A549 (cell line): ENCODE results near the gene XAGE2. TPM values are rescaled to one million over a fixed set of nuclear protein-coding genes. Genes with fewer than 3 reads are reported as not detected.

ENCODE experiments used
- ATAC-seq, 2 experiments: fragments of 200-7000 bp in 1 of 2; fragments of >200 bp in 1 of 2; cut with Nextera tagmentation in 1 of 2; cut with Tn5 transposase in 1 of 2; 3 replicates each; pipeline versions ENCODE4 v1.8.0 to v1.9.1; 2018 to 2020; ENCODE audit warnings: mild to moderate bottlenecking in 1 of 2, moderate library complexity in 1 of 2
- CTCF ChIA-PET: fragments of 300-600 bp; sonication (Branson Sonifier 250); formaldehyde crosslinking; extraction: SDS; loops from one replicate; lab custom pipeline; 2021; ENCODE audit warnings: antibody characterized with exemption, inconsistent platforms; lab: Yijun Ruan, JAX
- POLR2A ChIA-PET: fragments of 350-600 bp; formaldehyde crosslinking; extraction: SDS; loops from one replicate; lab custom pipeline; 2021; ENCODE audit warnings: antibody characterized with exemption, inconsistent platforms; lab: Yijun Ruan, JAX
- DNase-seq, 2 experiments: peaks; one replicate each; pipeline versions ENCODE4 v3.0.0 to v3.0.0-alpha.2; 2011 to 2016; ENCODE audit warnings: low read depth in 1 of 2, low spot score in 1 of 2
- FAIRE-seq: peaks from 2 replicates; lab custom pipeline; 2011; peaks lifted over from hg19 to GRCh38; lab: Jason Lieb, UNC
- H3K27ac ChIP-seq, 2 experiments: fragments of >200 bp; sonication (Bioruptor Twin); formaldehyde crosslinking; 3 replicates each; pipeline ENCODE4 v1.5.1; 2016 to 2017
- H3K4me1 ChIP-seq: fragments of >200 bp; sonication (Bioruptor Twin); formaldehyde crosslinking; 3 replicates; pipeline ENCODE4 v1.6.1; 2016
- H3K4me2 ChIP-seq: fragments of >200 bp; sonication (Bioruptor Twin); formaldehyde crosslinking; 3 replicates; pipeline ENCODE4 v1.6.1; 2016
- H3K4me3 ChIP-seq: fragments of >200 bp; sonication (Bioruptor Twin); formaldehyde crosslinking; 3 replicates; pipeline ENCODE4 v1.5.1; 2016
- H3K9me3 ChIP-seq: fragments of >200 bp; sonication (Bioruptor Twin); formaldehyde crosslinking; 3 replicates; pipeline ENCODE4 v1.6.1; 2016
- BCL3 ChIP-seq: fragments of >200 bp; sonication (Bioruptor Twin); formaldehyde crosslinking; IDR thresholded peaks from 3 replicates; pipeline ENCODE4 v1.6.1; 2016
- CBX2 ChIP-seq: fragments of 200-600 bp; sonication (generic); IDR thresholded peaks from 2 replicates; pipeline ENCODE4 v1.6.1; 2016; ENCODE audit warnings: low read depth, mild to moderate bottlenecking, borderline replicate concordance
- CTCF ChIP-seq: fragments of >200 bp; sonication (Bioruptor Twin); formaldehyde crosslinking; IDR thresholded peaks from 3 replicates; pipeline ENCODE4 v1.5.1; 2016
- EHF ChIP-seq: fragments of 250-450 bp; sonication (Bioruptor Pico); IDR thresholded peaks from 2 replicates; pipeline ENCODE4 v1.5.0; 2020; ENCODE audit warnings: mild to moderate bottlenecking
- ELK1 ChIP-seq: fragments of 150-350 bp; IDR thresholded peaks from 2 replicates; pipeline ENCODE4 v1.6.1; 2014; ENCODE audit warnings: low read depth, mild to moderate bottlenecking, low read length
- EP300 ChIP-seq, 2 experiments: fragments of >200 bp; sonication (Bioruptor Twin); formaldehyde crosslinking; IDR thresholded peaks; 2 replicates in 1 of 2; 3 replicates in 1 of 2; pipeline ENCODE4 v1.6.1; 2016 to 2017
- ESRRA ChIP-seq: fragments of 150-350 bp; IDR thresholded peaks from 2 replicates; pipeline ENCODE4 v1.6.1; 2014; ENCODE audit warnings: mild to moderate bottlenecking, low read length, borderline replicate concordance
- FOSB ChIP-seq: fragments of 250-450 bp; sonication (Bioruptor Pico); IDR thresholded peaks from 2 replicates; pipeline ENCODE4 v1.5.0; 2020; ENCODE audit warnings: mild to moderate bottlenecking, moderate library complexity
- FOSL2 ChIP-seq, 2 experiments: fragments of 450-650 bp in 1 of 2; fragments of >200 bp in 1 of 2; sonication (Bioruptor Twin) in 1 of 2; formaldehyde crosslinking; IDR thresholded peaks; 2 replicates each; pipeline versions ENCODE4 v1.5.0 to v1.6.1; 2016 to 2020; ENCODE audit warnings: mild to moderate bottlenecking in 1 of 2, moderate library complexity in 1 of 2
- FOXS1 ChIP-seq: fragments of 250-450 bp; sonication (Bioruptor Pico); IDR thresholded peaks from 2 replicates; pipeline ENCODE4 v1.5.0; 2020; ENCODE audit warnings: mild to moderate bottlenecking, moderate library complexity
- HDAC2 ChIP-seq: fragments of 200-600 bp; sonication (generic); IDR thresholded peaks from 2 replicates; pipeline ENCODE4 v1.6.1; 2016
- HOXA7 ChIP-seq: fragments of 250-450 bp; sonication (Bioruptor Pico); IDR thresholded peaks from 2 replicates; pipeline ENCODE4 v1.5.0; 2020; ENCODE audit warnings: mild to moderate bottlenecking, moderate library complexity
- HOXB5 ChIP-seq: fragments of 250-450 bp; sonication (Bioruptor Pico); IDR thresholded peaks from 2 replicates; pipeline ENCODE4 v1.5.0; 2020; ENCODE audit warnings: mild to moderate bottlenecking, moderate library complexity
- JUN ChIP-seq, 2 experiments: fragments of >200 bp; sonication (Bioruptor Twin); formaldehyde crosslinking; IDR thresholded peaks; 2 replicates in 1 of 2; 3 replicates in 1 of 2; pipeline ENCODE4 v1.6.1; 2016 to 2017
- MAFK ChIP-seq: fragments of 450-650 bp; IDR thresholded peaks from 2 replicates; pipeline ENCODE4 v1.6.1; 2014; ENCODE audit not compliant: partially characterized antibody
- MAX ChIP-seq: IDR thresholded peaks from 2 replicates; pipeline ENCODE4 v1.6.1; 2012
- NPAS2 ChIP-seq: fragments of 250-450 bp; sonication (Bioruptor Pico); IDR thresholded peaks from 2 replicates; pipeline ENCODE4 v1.8.0; 2022; ENCODE audit warnings: mild to moderate bottlenecking, moderate library complexity, borderline replicate concordance
- NR3C1 ChIP-seq: fragments of >200 bp; sonication (Bioruptor Twin); formaldehyde crosslinking; IDR thresholded peaks from 3 replicates; pipeline ENCODE4 v1.6.1; 2017
- RAD21 ChIP-seq, 2 experiments: fragments of >200 bp in 1 of 2; sonication (Bioruptor Twin) in 1 of 2; formaldehyde crosslinking in 1 of 2; IDR thresholded peaks in 1 of 2; conservative IDR thresholded peaks in 1 of 2; 2 replicates in 1 of 2; 3 replicates in 1 of 2; pipeline ENCODE4 v1.6.1; 2012 to 2018; ENCODE audit warnings: inconsistent platforms in 1 of 2
- RFX5 ChIP-seq: fragments of 450-650 bp; IDR thresholded peaks from 2 replicates; pipeline ENCODE4 v1.7.1; 2014; ENCODE audit warnings: antibody characterized with exemption, mild to moderate bottlenecking, moderate library complexity
- RNF2 ChIP-seq: fragments of 200-600 bp; sonication (generic); IDR thresholded peaks from 2 replicates; pipeline ENCODE4 v1.6.1; 2016; ENCODE audit warnings: low read depth, mild to moderate bottlenecking, antibody characterized with exemption, moderate library complexity, borderline replicate concordance
- SMC3 ChIP-seq: fragments of >200 bp; sonication (Bioruptor Twin); formaldehyde crosslinking; IDR thresholded peaks from 3 replicates; pipeline ENCODE4 v1.6.1; 2018; ENCODE audit warnings: inconsistent platforms
- TP53 ChIP-seq: fragments of 250-450 bp; sonication (Bioruptor Pico); IDR thresholded peaks from 2 replicates; pipeline ENCODE4 v1.5.0; 2021; ENCODE audit warnings: mild to moderate bottlenecking, moderate library complexity
- ZSCAN20 ChIP-seq: fragments of 250-450 bp; sonication (Bioruptor Pico); IDR thresholded peaks from 2 replicates; pipeline ENCODE4 v1.8.0; 2022; ENCODE audit warnings: mild to moderate bottlenecking, moderate library complexity
- WGBS: methylation state at CpG from one replicate; pipeline ENCODE4 v1.1.6; 2017; ENCODE audit errors: missing lambda C conversion rate; 5-methylcytosine and 5-hydroxymethylcytosine counted together
- polyA plus RNA-seq, 4 experiments: library from polyadenylated mRNA; depleted of rRNA in 3 of 4; stranded (reverse); fragments of >200 nt; fragmentation: RNase III in 1 of 4; extraction: RNeasy Plus Mini Kit Qiagen cat#74134 plus additional on column Dnase treatment in 1 of 4; gene quantifications; 2 replicates in 3 of 4; 3 replicates in 1 of 4; pipeline ENCODE4 v1.2.3, GENCODE V29; 2011 to 2017

The XAGE2 gene
- polyA plus RNA-seq, 2 of the 4 experiments (the other 2 are of a cell fraction), result not detected

DNA sequence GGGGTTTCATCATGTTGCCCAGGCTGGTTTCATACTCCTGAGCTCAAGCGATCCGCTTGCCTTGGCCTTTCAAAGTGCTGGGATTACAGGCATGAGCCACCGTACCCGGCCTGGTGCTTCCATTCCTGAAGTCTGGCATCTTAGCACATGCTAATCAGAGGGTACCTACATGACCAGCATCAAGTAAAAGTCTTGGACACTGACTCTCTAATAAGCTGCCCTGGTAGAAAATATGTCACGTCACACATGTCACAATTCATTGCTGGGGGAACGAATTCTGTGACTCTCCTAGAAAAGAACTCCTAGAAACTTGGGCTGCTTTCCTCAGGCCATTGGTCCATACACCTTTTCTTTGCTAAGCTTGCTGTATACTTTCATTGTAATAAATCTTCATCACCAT is 19.1 kb upstream of the XAGE2 start:
- WGBS, result 12% methylated on average over 2 of the region's 6 CpGs
- H3K27ac ChIP-seq, result no peak overlapping the region
- ChIA-PET CTCF (no interaction called here), POLR2A (no interaction called here)
- H3K4me1 ChIP-seq, result no peaks in the 10 kb centered on the region
- H3K4me2 ChIP-seq, result no peak overlapping the region
- TF ChIP-seq RAD21 (conservative IDR thresholded peaks at IDR 0.05 in 1 of 2, IDR thresholded peaks at IDR 0.05 in 1 of 2), result no peak
- no peaks in the 10 kb centered on the region for H3K9me3 ChIP-seq
- ATAC-seq (no peak), FAIRE-seq (no peak), DNase-seq (no peak)
- H3K4me3 ChIP-seq, result no peak overlapping the region

- H3K4me2 ChIP-seq, result no peak overlapping the region
- no peak for TF ChIP-seq SMC3
- no peak for TF ChIP-seq HOXB5
- TF ChIP-seq EHF, result no peak
- TF ChIP-seq FOXS1, result no peak
- FAIRE-seq (no peak), DNase-seq (no peak), ATAC-seq (no peak)
- CTCF ChIA-PET, result no interaction called here
- no peak overlapping the region for H3K27ac ChIP-seq
- POLR2A ChIA-PET, result no interaction called here
- 8% methylated on average over 1 of the region's 1 CpG for WGBS
- H3K4me1 ChIP-seq, result no peaks in the 10 kb centered on the region
- H3K9me3 ChIP-seq, result no peaks in the 10 kb centered on the region
- H3K4me3 ChIP-seq, result no peak overlapping the region
Measured at GRCh38 chrX:52352551-52352950, 16.3 kb upstream of the XAGE2 start.

DNA sequence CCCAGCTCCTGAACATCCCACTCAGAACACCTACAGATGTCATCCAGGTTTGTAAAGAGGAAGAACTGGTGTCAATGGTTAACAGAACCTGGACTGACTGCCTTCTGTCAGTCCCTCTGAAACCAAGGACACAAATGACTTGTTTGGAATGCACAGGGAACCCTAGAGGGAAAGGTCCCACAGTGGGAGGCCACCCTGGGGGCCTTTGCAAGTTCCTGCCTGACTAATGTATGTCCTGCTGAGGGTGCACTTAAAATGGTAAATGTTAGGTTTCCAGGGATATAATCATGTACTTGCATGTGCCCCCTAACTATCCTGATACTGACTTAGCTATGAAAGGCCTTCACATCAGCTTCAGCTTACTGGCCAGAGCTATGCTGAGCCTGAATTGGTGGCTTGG is 15.0 kb upstream of the XAGE2 start:
- no peak overlapping the region for H3K4me2 ChIP-seq
- FAIRE-seq (no peak), ATAC-seq (no peak), DNase-seq (no peak)
- no peak overlapping the region for H3K27ac ChIP-seq
- H3K9me3 ChIP-seq, result no peaks in the 10 kb centered on the region
- CTCF ChIA-PET, result interaction anchor here (0.6 kb wide), 1 partner anchor 8 kb away, joined by 5 read pairs; no protein-coding TSS in a partner anchor
- POLR2A ChIA-PET, result no interaction called here
- TF ChIP-seq HDAC2 (no peak), RFX5 (no peak)
- no peaks in the 10 kb centered on the region for H3K4me1 ChIP-seq
- H3K4me3 ChIP-seq, result no peak overlapping the region

DNA sequence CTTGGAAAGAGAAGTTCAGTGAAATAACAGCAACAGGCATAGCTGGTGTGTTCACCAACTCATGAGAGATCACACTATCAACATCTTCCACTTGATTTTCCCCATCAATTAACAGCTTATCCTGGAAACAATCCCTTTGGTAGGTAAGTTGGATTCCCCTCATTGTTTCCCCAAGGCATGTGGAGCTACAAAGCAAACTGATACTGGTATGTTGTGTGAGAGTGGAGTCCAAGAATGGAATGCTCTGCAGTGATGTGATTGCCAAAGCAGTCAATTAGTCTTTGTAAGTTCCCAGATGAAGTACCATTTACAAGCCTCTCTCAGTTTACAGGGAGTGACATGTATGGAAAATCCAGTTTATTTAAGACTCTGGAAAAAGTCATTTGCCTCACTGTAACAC is 13.7 kb upstream of the XAGE2 start:
- H3K9me3 ChIP-seq, result no peaks in the 10 kb centered on the region
- no peak overlapping the region for H3K4me3 ChIP-seq
- no peaks in the 10 kb centered on the region for H3K4me1 ChIP-seq
- DNase-seq (no peak), ATAC-seq (no peak), FAIRE-seq (no peak)
- TF ChIP-seq JUN (IDR thresholded peaks at IDR 0.05) (no peak), EP300 (IDR thresholded peaks at IDR 0.05) (no peak)
- ChIA-PET POLR2A (no interaction called here), CTCF (interaction anchor here (1.4 kb wide), 1 partner anchor 9 kb away, joined by 9 read pairs; no protein-coding TSS in a partner anchor)
- no peak overlapping the region for H3K27ac ChIP-seq
- no peak overlapping the region for H3K4me2 ChIP-seq

DNA sequence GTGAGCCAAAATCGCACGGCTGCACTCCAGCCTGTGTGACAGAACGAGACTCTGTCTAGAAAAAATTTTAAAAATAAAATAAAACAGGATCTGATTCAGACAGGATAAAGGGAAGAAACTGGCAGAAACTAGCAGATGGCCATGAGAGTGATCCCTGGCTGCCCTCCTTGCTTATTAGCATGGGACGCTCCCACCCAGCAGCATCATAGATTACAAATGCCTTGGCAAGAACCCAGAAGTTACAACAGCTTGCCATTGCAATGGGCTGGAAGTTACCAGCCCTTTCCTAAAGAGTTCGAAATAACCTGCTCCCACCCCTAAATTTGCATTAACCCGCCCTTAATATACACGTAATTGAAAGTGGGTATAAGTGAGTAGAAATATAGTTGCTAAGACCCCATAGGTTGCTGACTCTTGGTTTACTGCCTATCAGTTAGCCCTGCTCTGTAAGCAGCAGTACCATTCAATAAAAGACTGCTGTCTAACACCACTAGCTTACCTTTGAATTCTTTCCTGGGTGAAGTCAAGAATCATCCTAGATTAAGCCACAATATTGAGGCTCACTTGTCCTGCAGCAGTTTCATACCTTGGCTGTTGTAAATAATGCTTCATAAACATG is 9.1 kb upstream of the XAGE2 start:
- Histone ChIP-seq H3K4me1 (no peaks in the 10 kb centered on the region), H3K4me2 (no peak overlapping the region), H3K4me3 (no peak overlapping the region), H3K9me3 (no peaks in the 10 kb centered on the region), H3K27ac (no peak overlapping the region)
- no peak for ATAC-seq
- 27% methylated on average over 7 of the region's 7 CpGs for WGBS
- ChIA-PET CTCF (no interaction called here), POLR2A (no interaction called here)
- DNase-seq, result no peak
- FAIRE-seq, result no peak
- no peak for TF ChIP-seq NPAS2 (CRISPR knock-in tag)
- TF ChIP-seq BCL3, result no peak
- TF ChIP-seq TP53 (CRISPR knock-in tag), result no peak
- no peak for TF ChIP-seq EP300 (IDR thresholded peaks at IDR 0.05)
- TF ChIP-seq RFX5, result no peak
- no peak for TF ChIP-seq NR3C1
- TF ChIP-seq MAX, result no peak
- TF ChIP-seq HOXA7 (CRISPR knock-in tag), result no peak
- TF ChIP-seq FOSL2 (IDR thresholded peaks at IDR 0.05), result no peak
- TF ChIP-seq FOSL2 (CRISPR knock-in tag; IDR thresholded peaks at IDR 0.05), result no peak
- no peak for TF ChIP-seq CTCF
- no peak for TF ChIP-seq ELK1
- no peak for TF ChIP-seq ZSCAN20 (CRISPR knock-in tag)
- no peak for TF ChIP-seq RAD21 (conservative IDR thresholded peaks at IDR 0.05 in 1 of 2, IDR thresholded peaks at IDR 0.05 in 1 of 2)
- TF ChIP-seq CBX2, result no peak
- TF ChIP-seq HDAC2, result no peak
- TF ChIP-seq ESRRA, result no peak
- no peak for TF ChIP-seq RNF2
- no peak for TF ChIP-seq FOSB
- TF ChIP-seq MAFK, result no peak
